ENCODE measurements around the gene TADA2B.
A peak's percentile ranks its signal among the peaks of the same experiment; 100 is the strongest.
"Not testable (repeated sequence)": the region's sequence is repeated elsewhere in the genome, so short reads cannot be mapped to it uniquely, and the experiment has no call there.

The TADA2B gene

DNA sequence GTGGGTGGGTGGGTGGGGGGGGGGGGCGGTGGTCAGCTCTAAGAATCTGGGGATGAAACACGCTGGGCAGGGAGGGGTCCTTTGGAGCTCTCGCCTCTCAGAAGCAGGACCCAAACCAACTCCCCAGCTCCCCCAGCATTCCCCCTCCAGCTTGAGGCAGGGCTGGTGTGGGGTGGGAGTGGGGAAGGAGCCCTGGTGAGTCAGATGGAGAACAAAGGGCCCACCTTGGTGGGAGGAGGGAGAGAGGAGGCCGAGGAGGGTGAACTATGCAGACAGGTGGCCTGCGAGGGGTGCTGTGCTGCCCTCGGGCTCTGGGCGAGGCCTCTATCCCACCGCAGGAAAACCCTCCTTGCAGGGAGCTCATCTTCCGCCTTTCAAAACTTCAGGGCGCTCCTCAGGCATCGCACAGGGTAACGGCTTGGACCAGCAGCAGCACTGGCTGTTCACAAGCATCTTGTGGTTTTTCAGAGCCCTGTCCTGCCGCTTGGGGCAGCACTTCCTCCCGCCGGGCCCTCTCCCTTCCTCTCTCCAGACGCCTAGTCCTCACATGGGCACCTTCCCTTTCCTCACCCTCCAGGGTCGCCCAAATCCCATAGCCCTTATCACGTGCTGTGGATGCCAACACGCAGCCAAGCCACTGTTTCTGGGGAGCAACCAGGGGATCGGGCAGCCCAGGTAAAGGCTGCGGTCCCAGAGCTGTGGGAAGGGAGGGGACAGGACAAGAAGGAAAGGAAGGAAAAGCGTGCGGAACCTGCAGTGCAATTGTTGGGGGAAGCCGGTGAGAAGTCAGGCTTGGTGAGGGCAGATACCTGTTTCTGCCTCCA lies 58.7 kb downstream of the TADA2B start:
- ChIA-PET POLR2A (interaction anchor here (0.6 kb wide), 1 partner anchor 257 kb away, joined by 3 read pairs; no protein-coding TSS in a partner anchor), CTCF (interaction anchor here (0.5 to 4.5 kb wide), 33 partner anchors 8 to 396 kb away, joined by 3 to 70 read pairs (median 4); partner anchors contain the start of genes GRPEL1 and TADA2B)
- TF ChIP-seq CTCF (IDR thresholded peaks at IDR 0.05; ENCODE audit: insufficient read depth, low read length, missing control alignments) = peak; percentile 84
- no peak for DNase-seq (ENCODE audit: low read depth, low spot score)
- peak overlapping the region; percentile 43 for H3K4me3 ChIP-seq (ENCODE audit: low read depth, low read length)

- ChIA-PET POLR2A (interaction anchor here (0.6 kb wide), 1 partner anchor 258 kb away, joined by 3 read pairs; no protein-coding TSS in a partner anchor), CTCF (interaction anchor here (0.7 to 4.5 kb wide), 24 partner anchors 8 to 396 kb away, joined by 3 to 70 read pairs (median 4); partner anchors contain the start of genes GRPEL1 and TADA2B)
- DNase-seq (ENCODE audit: low read depth, low spot score) = not testable (repeated sequence)
- H3K4me3 ChIP-seq (ENCODE audit: low read depth, low read length) = peak overlapping the region; percentile 62
These were observed 59.3 kb downstream of the TADA2B start for GRCh38 chr4:7102516-7102909.

DNA sequence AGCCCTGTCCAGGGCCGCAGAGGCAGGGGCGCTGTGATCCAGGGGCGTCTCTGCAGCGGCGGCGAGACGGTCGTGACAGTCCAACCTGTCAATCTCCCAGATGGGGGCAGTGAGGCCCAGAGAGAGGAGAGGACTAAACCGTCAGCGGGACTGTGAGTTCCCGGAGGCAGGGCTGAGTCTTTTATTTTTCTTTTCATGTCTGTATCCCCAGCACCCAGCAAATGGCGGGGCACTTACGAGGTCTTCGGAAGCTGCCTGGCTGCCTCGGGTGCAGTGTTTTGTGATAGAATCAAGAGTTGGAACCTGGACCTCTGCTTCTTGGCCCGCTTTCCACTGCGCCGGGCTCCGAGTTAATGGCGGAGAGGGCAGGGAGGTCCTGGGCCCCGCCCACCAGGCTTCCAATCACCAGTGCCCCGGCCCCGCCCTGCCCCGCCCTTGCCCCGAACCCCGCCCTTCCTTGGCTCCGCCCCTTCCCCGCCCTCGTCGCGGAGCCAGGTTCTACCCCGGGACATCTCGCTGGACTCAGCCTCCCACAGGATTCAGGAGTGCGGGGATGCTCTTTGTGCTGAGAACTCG lies 59.9 kb downstream of the TADA2B start:
- ChIA-PET CTCF (interaction anchor here (0.8 to 4.5 kb wide), 19 partner anchors 9 to 227 kb away, joined by 3 to 70 read pairs (median 4); partner anchors contain the start of genes GRPEL1 and TADA2B), POLR2A (interaction anchor here (0.6 kb wide), 1 partner anchor 258 kb away, joined by 3 read pairs; no protein-coding TSS in a partner anchor)
- no peak for DNase-seq (ENCODE audit: low read depth, low spot score)
- TF ChIP-seq CTCF (IDR thresholded peaks at IDR 0.05; ENCODE audit: insufficient read depth, low read length, missing control alignments) = no peak
- H3K4me3 ChIP-seq (ENCODE audit: low read depth, low read length) = peak overlapping the region; percentile 62

DNA sequence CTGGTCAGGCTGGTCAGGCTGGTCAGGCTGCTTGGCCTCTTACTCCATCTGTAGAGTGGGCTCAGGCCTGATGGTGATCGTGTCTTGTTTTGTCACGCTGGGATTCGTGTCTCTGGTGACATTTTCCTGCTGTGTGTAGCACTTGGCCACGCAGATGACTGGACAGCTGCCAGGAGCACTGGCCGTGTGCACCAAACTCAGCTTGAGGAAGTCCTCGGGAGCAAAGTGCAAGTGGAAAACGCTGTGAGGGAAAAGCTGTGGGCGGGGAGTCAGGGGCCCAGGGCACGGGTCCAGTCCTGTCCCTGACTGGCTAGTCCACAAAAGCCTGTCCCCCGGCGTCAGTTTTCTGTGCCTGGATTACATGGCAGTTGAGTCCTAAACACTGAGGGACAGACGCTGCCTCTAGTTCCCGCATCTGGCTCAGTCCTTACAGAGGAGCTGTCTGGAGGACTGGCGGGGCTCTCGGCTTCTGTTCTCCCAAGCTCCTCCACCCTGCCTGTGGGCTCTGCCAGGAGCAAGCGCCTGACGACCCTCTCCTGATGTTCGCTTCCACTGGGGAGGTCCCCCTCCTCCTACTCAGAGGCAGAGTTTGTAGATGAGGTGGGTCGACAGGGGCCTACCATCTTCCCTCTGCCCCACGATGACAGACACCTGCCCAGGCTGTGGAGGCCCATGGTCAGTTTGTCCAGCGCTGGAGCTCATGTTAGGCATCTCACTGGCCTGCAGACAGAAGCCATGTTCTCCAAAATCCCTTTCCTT lies 60.6 kb downstream of the TADA2B start:
- POLR2A ChIA-PET = no interaction called here
- no peak for TF ChIP-seq CTCF (IDR thresholded peaks at IDR 0.05; ENCODE audit: insufficient read depth, low read length, missing control alignments)
- CTCF ChIA-PET = interaction anchor here (0.7 to 4.5 kb wide), 9 partner anchors 8 to 130 kb away, joined by 3 to 70 read pairs (median 7); partner anchors contain the start of genes GRPEL1 and TADA2B
- DNase-seq (ENCODE audit: low read depth, low spot score) = no peak
- H3K4me3 ChIP-seq (ENCODE audit: low read depth, low read length) = peak overlapping the region; percentile 62

DNA sequence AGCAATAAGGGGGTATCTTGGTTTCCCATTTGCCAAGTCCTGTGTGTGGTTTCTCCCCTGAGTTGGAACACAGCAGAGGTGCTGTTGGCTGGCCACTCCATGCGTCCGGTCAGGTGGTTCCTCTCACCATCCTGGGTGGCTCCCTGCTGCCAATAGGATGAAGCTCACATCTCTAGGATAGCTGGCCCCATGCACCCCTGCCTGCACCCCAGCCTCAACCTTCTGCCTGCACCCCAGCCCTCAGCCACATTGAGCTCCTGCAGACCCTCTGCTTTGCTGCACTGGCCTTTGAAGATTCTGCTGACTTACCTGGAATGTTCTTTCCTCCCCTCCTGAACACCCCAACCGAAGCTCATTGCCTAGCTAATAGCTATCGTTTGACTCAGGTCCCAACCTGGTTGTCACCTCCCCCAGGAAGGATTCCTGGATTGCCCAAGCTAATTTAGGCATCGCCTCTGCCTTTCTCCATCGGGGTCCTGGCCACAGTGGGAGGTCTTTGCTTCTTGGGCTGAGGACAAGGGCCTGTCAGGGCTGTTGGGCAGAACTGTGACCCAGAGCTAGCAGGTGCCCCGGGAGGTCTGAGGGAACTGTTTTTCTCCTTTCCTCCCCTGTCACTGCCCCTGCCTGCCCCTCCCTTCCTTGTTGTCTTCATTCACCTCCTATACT lies 61.3 kb downstream of the TADA2B start:
- DNase-seq (ENCODE audit: low read depth, low spot score) = no peak
- no peak overlapping the region for H3K4me3 ChIP-seq (ENCODE audit: low read depth, low read length)
- ChIA-PET CTCF (interaction anchor here (0.7 to 4.5 kb wide), 4 partner anchors 17 to 131 kb away, joined by 3 to 70 read pairs (median 22); partner anchors contain the start of gene GRPEL1), POLR2A (no interaction called here)
- TF ChIP-seq CTCF (IDR thresholded peaks at IDR 0.05; ENCODE audit: insufficient read depth, low read length, missing control alignments) = no peak

- no peak for DNase-seq (ENCODE audit: low read depth, low spot score)
- ChIA-PET POLR2A (no interaction called here), CTCF (interaction anchor here (1.6 kb wide), 1 partner anchor 29 kb away, joined by 4 read pairs; no protein-coding TSS in a partner anchor)
- TF ChIP-seq CTCF (IDR thresholded peaks at IDR 0.05; ENCODE audit: insufficient read depth, low read length, missing control alignments) = no peak
- H3K4me3 ChIP-seq (ENCODE audit: low read depth, low read length) = no peak overlapping the region
These were observed 62.1 kb downstream of the TADA2B start for GRCh38 chr4:7105276-7105675.
